ENCODE data around the gene AMOTL1.

The AMOTL1 gene

GRCh38 chr11:94767701-94768601 lies at the start of gene AMOTL1:
Gene AMOTL1, plus strand, starts transcription at chr11:94768356. Its CDS starts 156 bp downstream, at chr11:94768512.
- H3K9ac ChIP-seq (ENCODE audit: low read length), result peak within 1 kb of the TSS; percentile 95
- H3K36me3 ChIP-seq (ENCODE audit: control insufficient read depth, insufficient read depth, low read length, severe bottlenecking), result no peaks in the 10 kb centered on the region
- no peaks in the 10 kb centered on the region for H3K27me3 ChIP-seq (replicated peaks; ENCODE audit: control insufficient read depth, insufficient read depth, low read length)
- peak within 1 kb of the TSS; percentile 93 for H3K4me3 ChIP-seq (ENCODE audit: low read length)
- H3K4me1 ChIP-seq (ENCODE audit: control insufficient read depth, insufficient read depth, low read length), result peaks cover 38% of the 10 kb centered on the region
- DNase-seq (ENCODE audit: low read depth), result peak; percentile 94
- H3K9me3 ChIP-seq (ENCODE audit: control insufficient read depth, low read length), result no peaks in the 10 kb centered on the region

- H3K9me3 ChIP-seq (ENCODE audit: control insufficient read depth, low read length), result no peaks in the 10 kb centered on the region
- no peak overlapping the region for H3K4me3 ChIP-seq (ENCODE audit: low read length)
- H3K36me3 ChIP-seq (ENCODE audit: control insufficient read depth, insufficient read depth, low read length, severe bottlenecking), result no peaks in the 10 kb centered on the region
- no peaks in the 10 kb centered on the region for H3K27me3 ChIP-seq (replicated peaks; ENCODE audit: control insufficient read depth, insufficient read depth, low read length)
- H3K9ac ChIP-seq (ENCODE audit: low read length), result no peak overlapping the region
- H3K4me1 ChIP-seq (ENCODE audit: control insufficient read depth, insufficient read depth, low read length), result no peaks in the 10 kb centered on the region
- DNase-seq (ENCODE audit: low read depth), result no peak
Measured at GRCh38 chr11:94719876-94720275, 48.3 kb upstream of the AMOTL1 start.

- no peaks in the 10 kb centered on the region for H3K4me1 ChIP-seq (ENCODE audit: control insufficient read depth, insufficient read depth, low read length)
- H3K4me3 ChIP-seq (ENCODE audit: low read length), result no peak overlapping the region
- H3K9ac ChIP-seq (ENCODE audit: low read length), result no peak overlapping the region
- no peak for DNase-seq (ENCODE audit: low read depth)
- H3K9me3 ChIP-seq (ENCODE audit: control insufficient read depth, low read length), result no peaks in the 10 kb centered on the region
- no peaks in the 10 kb centered on the region for H3K36me3 ChIP-seq (ENCODE audit: control insufficient read depth, insufficient read depth, low read length, severe bottlenecking)
- H3K27me3 ChIP-seq (replicated peaks; ENCODE audit: control insufficient read depth, insufficient read depth, low read length), result no peaks in the 10 kb centered on the region
Measured at GRCh38 chr11:94721565-94722292, 46.4 kb upstream of the AMOTL1 start.

GRCh38 chr11:94722735-94723134 lies 45.4 kb upstream of the AMOTL1 start:
- no peak for DNase-seq (ENCODE audit: low read depth)
- no peak overlapping the region for H3K9ac ChIP-seq (ENCODE audit: low read length)
- H3K4me3 ChIP-seq (ENCODE audit: low read length), result no peak overlapping the region
- no peaks in the 10 kb centered on the region for H3K4me1 ChIP-seq (ENCODE audit: control insufficient read depth, insufficient read depth, low read length)
- no peaks in the 10 kb centered on the region for H3K9me3 ChIP-seq (ENCODE audit: control insufficient read depth, low read length)
- H3K27me3 ChIP-seq (replicated peaks; ENCODE audit: control insufficient read depth, insufficient read depth, low read length), result no peaks in the 10 kb centered on the region
- no peaks in the 10 kb centered on the region for H3K36me3 ChIP-seq (ENCODE audit: control insufficient read depth, insufficient read depth, low read length, severe bottlenecking)

- H3K27me3 ChIP-seq (replicated peaks; ENCODE audit: control insufficient read depth, insufficient read depth, low read length), result no peaks in the 10 kb centered on the region
- DNase-seq (ENCODE audit: low read depth), result no peak
- peaks cover 8% of the 10 kb centered on the region for H3K4me1 ChIP-seq (ENCODE audit: control insufficient read depth, insufficient read depth, low read length)
- H3K9ac ChIP-seq (ENCODE audit: low read length), result no peak overlapping the region
- no peaks in the 10 kb centered on the region for H3K36me3 ChIP-seq (ENCODE audit: control insufficient read depth, insufficient read depth, low read length, severe bottlenecking)
- no peaks in the 10 kb centered on the region for H3K9me3 ChIP-seq (ENCODE audit: control insufficient read depth, low read length)
- no peak overlapping the region for H3K4me3 ChIP-seq (ENCODE audit: low read length)
Measured at GRCh38 chr11:94725097-94725496, 43.1 kb upstream of the AMOTL1 start.

GRCh38 chr11:94727819-94728218 lies 40.3 kb upstream of the AMOTL1 start:
- no peaks in the 10 kb centered on the region for H3K27me3 ChIP-seq (replicated peaks; ENCODE audit: control insufficient read depth, insufficient read depth, low read length)
- no peaks in the 10 kb centered on the region for H3K9me3 ChIP-seq (ENCODE audit: control insufficient read depth, low read length)
- H3K4me3 ChIP-seq (ENCODE audit: low read length), result no peak overlapping the region
- H3K36me3 ChIP-seq (ENCODE audit: control insufficient read depth, insufficient read depth, low read length, severe bottlenecking), result no peaks in the 10 kb centered on the region
- H3K9ac ChIP-seq (ENCODE audit: low read length), result no peak overlapping the region
- DNase-seq (ENCODE audit: low read depth), result no peak
- peaks cover 17% of the 10 kb centered on the region for H3K4me1 ChIP-seq (ENCODE audit: control insufficient read depth, insufficient read depth, low read length)

- Histone ChIP-seq H3K4me1 (ENCODE audit: control insufficient read depth, insufficient read depth, low read length) (peaks cover 17% of the 10 kb centered on the region), H3K9ac (ENCODE audit: low read length) (no peak overlapping the region), H3K36me3 (ENCODE audit: control insufficient read depth, insufficient read depth, low read length, severe bottlenecking) (no peaks in the 10 kb centered on the region), H3K9me3 (ENCODE audit: control insufficient read depth, low read length) (no peaks in the 10 kb centered on the region), H3K27me3 (replicated peaks; ENCODE audit: control insufficient read depth, insufficient read depth, low read length) (no peaks in the 10 kb centered on the region), H3K4me3 (ENCODE audit: low read length) (no peak overlapping the region)
- peak; percentile 66 for DNase-seq (ENCODE audit: low read depth)
Measured at GRCh38 chr11:94728541-94728940, 39.6 kb upstream of the AMOTL1 start.

GRCh38 chr11:94728966-94729751 lies 39.0 kb upstream of the AMOTL1 start:
- no peak for DNase-seq (ENCODE audit: low read depth)
- H3K9me3 ChIP-seq (ENCODE audit: control insufficient read depth, low read length), result no peaks in the 10 kb centered on the region
- no peaks in the 10 kb centered on the region for H3K27me3 ChIP-seq (replicated peaks; ENCODE audit: control insufficient read depth, insufficient read depth, low read length)
- H3K9ac ChIP-seq (ENCODE audit: low read length), result no peak overlapping the region
- no peak overlapping the region for H3K4me3 ChIP-seq (ENCODE audit: low read length)
- peaks cover 17% of the 10 kb centered on the region for H3K4me1 ChIP-seq (ENCODE audit: control insufficient read depth, insufficient read depth, low read length)
- H3K36me3 ChIP-seq (ENCODE audit: control insufficient read depth, insufficient read depth, low read length, severe bottlenecking), result no peaks in the 10 kb centered on the region

GRCh38 chr11:94730153-94730552 lies 38.0 kb upstream of the AMOTL1 start:
- Histone ChIP-seq H3K4me3 (ENCODE audit: low read length) (no peak overlapping the region), H3K9ac (ENCODE audit: low read length) (no peak overlapping the region), H3K36me3 (ENCODE audit: control insufficient read depth, insufficient read depth, low read length, severe bottlenecking) (no peaks in the 10 kb centered on the region), H3K9me3 (ENCODE audit: control insufficient read depth, low read length) (no peaks in the 10 kb centered on the region), H3K4me1 (ENCODE audit: control insufficient read depth, insufficient read depth, low read length) (peaks cover 17% of the 10 kb centered on the region), H3K27me3 (replicated peaks; ENCODE audit: control insufficient read depth, insufficient read depth, low read length) (no peaks in the 10 kb centered on the region)
- DNase-seq (ENCODE audit: low read depth), result no peak

- no peaks in the 10 kb centered on the region for H3K36me3 ChIP-seq (ENCODE audit: control insufficient read depth, insufficient read depth, low read length, severe bottlenecking)
- H3K9ac ChIP-seq (ENCODE audit: low read length), result no peak overlapping the region
- no peaks in the 10 kb centered on the region for H3K27me3 ChIP-seq (replicated peaks; ENCODE audit: control insufficient read depth, insufficient read depth, low read length)
- H3K4me1 ChIP-seq (ENCODE audit: control insufficient read depth, insufficient read depth, low read length), result peaks cover 17% of the 10 kb centered on the region
- no peaks in the 10 kb centered on the region for H3K9me3 ChIP-seq (ENCODE audit: control insufficient read depth, low read length)
- H3K4me3 ChIP-seq (ENCODE audit: low read length), result no peak overlapping the region
- DNase-seq (ENCODE audit: low read depth), result peak; percentile 78
Measured at GRCh38 chr11:94731880-94732601, 36.1 kb upstream of the AMOTL1 start.

All from adipocyte (in vitro differentiated cells).